NCI-H1105 treated with DMSO at 0.1 percent for 48 hours (cell line): ENCODE results near the gene SLAMF1.
"Not testable (repeated sequence)": the region's sequence is repeated elsewhere in the genome, so short reads cannot be mapped to it uniquely, and the experiment has no call there.

Source experiments
- DNase-seq: peaks from one replicate; lab custom pipeline; 2025; lab: John Stamatoyannopoulos, UW

The SLAMF1 gene

DNA sequence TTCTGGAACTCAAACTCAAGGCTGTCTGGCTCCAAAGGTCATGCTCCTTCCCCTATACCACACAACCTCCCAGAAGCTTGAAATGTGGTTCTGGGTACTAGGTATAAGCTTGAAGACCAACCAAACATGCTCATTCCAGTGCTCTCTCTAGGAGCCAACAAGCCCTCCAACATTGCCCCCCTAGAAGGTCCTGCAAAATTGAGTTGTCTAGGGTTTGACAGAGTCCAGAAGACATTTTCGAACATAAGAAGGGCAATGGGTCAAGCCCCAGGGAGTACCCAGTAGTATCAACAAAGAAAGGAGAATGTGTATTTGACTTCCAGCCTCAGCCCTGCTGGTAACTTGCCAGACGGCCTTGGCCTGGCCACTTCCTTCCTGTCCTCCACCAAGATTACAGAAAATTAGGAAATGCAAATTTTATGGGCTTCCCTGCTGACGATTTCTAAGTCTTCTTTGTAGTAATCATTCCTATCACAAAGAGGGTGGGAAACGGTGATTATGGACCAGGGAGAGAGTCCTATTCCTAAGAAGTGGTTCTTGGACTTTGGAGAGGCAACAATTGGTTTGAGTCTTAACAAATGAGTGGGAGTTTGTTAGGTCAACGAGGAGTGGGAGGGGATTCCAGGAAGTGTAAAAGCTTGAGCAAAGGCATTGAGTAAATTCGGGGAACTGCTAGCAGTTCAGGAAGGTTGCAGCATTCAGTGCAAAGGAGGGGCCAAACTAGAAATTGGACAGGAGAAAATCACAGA is 18.7 kb upstream of the SLAMF1 start:
- no peak for DNase-seq

- no peak for DNase-seq
These were observed 17.8 kb upstream of the SLAMF1 start for GRCh38 chr1:160664573-160665051.

GRCh38 chr1:160662910-160663309 is 16.1 kb upstream of the SLAMF1 start:
- no peak for DNase-seq

DNA sequence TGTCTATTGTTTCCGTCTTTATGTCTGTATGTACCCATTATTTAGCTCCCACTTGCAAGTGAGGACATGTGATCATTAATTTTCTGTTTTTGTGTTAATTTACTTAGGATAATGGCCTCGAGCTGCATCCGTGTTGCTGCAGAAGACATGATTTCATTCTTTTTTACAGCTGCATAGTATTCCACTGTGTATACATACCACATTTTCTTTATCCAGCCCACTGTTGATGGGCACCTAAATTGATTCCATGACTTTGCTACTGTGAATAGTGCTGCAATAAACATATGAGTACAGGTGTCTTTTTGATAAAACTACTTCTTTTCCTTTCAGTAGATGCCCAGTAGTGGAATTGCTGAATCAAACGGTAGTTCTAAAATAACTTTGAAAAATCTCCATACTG is 12.7 kb upstream of the SLAMF1 start:
- no peak for DNase-seq

GRCh38 chr1:160658814-160659193 is 12.0 kb upstream of the SLAMF1 start:
- no peak for DNase-seq

GRCh38 chr1:160658162-160658813 is 11.4 kb upstream of the SLAMF1 start:
- no peak for DNase-seq

DNA sequence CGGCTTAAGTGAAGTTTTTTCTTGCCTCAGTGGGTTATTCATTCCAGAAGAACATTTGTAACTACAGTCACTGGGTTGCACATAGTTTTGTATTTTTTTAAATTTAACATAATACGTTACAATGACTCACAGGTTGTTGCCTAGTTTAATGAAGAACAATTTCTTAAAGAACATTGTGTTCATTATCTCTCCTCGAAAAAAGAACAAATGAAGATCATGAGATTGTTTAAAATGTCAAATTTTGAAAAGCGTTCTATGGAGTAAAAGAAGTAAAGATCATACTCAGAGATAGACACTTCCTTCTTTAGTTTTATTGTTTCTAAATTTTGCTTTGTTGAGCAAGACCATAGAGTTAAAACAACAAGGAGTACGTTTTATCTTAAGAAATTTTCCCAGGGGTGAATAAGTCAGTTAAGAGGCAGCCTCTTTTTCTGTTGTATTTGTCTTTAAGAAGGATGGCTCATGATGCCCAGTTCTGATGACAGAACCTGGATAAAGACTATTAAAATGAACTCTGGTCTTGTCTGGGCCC is 10.5 kb upstream of the SLAMF1 start:
- DNase-seq: no peak

DNA sequence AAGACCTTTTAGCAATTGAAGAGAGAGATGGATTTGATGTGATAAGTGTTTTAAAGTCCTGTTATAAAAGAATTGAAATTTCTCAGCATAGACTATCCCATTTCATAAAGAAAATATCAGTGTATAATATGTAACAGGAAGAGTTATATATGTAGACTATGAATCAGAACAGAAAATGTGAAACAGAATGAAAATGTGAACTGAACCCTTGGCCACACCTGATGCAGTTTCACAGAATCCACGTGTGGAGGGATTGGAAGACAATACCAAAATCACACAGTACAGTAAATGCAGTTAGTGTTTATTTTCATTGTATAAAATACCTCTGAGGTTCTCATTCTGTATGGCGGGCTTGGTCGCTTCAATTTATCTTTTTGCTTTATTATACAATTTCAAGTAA is 9.9 kb upstream of the SLAMF1 start:
- no peak for DNase-seq

DNA sequence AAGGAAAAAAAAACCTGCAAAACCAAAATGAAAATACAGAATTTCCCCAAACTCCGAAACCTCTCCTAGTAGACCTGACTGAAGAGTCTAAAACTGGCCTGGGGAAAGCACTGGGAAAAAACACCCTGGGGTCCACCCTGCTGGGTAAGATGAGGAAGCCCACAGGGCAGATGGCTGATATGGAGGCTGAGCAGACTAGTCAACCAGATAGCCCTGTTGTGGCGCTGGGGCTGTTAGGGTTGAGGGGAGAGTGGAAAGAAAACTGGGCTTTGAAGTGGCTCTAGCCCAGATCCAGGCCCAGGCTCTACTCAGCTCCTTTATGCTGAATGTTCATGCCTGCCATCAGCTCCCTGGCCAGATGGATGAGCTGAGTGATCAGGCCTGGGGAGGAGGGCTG is 6.8 kb upstream of the SLAMF1 start:
- DNase-seq: no peak

GRCh38 chr1:160652924-160653619 is 6.2 kb upstream of the SLAMF1 start:
- no peak for DNase-seq

DNA sequence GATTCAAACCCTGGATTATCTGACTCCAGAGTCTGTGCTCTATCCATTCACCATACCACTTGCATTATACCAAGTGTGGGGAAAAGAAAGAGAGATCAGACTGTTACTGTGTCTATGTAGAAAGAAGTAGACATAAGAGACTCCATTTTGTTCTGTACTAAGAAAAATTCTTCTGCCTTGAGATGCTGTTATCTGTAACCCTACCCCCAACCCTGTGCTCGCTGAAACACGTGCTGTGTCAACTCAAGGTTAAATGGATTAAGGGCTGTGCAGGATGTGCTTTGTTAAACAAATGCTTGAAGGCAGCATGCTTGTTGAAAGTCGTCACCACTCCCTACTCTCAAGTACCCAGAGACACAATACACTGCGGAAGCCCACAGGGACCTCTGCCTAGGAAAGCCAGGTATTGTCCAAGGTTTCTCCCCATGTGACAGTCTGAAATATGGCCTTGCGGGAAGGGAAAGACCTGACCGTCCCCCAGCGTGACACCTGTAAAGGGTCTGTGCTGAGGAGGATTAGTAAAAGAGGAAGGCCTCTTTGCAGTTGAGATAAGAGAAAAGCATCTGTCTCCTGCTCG is 5.3 kb upstream of the SLAMF1 start:
- not testable (repeated sequence) for DNase-seq

- no peak for DNase-seq
These were observed 4.7 kb upstream of the SLAMF1 start for GRCh38 chr1:160651433-160652064.

GRCh38 chr1:160647329-160647720 is 481 bp upstream of the SLAMF1 start:
- DNase-seq: no peak

GRCh38 chr1:160646180-160646579 is 664 bp downstream of the SLAMF1 start:
- DNase-seq: no peak

GRCh38 chr1:160645386-160646130 is 1.3 kb downstream of the SLAMF1 start:
- DNase-seq: no peak

DNA sequence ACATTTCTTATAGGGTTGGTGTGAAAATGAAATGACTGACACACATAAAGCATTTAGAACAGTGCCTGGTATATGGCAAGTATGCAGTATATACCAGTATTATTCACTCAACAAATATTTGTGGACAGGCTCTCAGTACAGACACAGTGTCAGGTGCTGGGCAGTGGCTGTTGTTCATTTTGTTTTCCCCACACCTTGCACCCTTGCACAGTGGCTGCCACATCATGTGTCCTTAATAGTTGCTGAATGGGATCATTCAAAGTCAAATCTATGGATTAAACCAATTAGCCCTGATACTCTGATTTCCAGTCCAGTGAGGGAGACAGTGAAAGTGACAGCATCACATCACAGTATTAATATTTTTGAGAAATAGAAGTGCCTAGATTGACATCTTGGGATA is 2.4 kb downstream of the SLAMF1 start:
- no peak for DNase-seq

GRCh38 chr1:160643138-160643537 is 3.7 kb downstream of the SLAMF1 start:
- no peak for DNase-seq

DNA sequence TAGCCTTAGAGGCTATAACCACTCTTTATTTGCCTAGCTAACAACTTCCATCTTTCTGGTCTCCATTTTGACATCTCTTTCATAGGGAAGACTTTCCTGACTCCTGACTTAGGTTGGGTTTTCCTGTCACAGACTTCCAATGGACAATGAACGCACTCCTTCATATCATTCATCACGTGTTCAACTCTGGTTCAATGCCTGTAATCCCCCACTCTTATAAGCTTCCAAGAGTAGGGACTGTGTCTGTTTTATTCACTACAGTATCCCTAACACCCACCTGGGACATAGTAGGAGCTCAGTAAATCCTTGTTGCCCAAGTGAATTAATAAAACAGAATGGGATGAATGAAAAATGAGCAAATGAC is 4.6 kb downstream of the SLAMF1 start:
- no peak for DNase-seq

DNA sequence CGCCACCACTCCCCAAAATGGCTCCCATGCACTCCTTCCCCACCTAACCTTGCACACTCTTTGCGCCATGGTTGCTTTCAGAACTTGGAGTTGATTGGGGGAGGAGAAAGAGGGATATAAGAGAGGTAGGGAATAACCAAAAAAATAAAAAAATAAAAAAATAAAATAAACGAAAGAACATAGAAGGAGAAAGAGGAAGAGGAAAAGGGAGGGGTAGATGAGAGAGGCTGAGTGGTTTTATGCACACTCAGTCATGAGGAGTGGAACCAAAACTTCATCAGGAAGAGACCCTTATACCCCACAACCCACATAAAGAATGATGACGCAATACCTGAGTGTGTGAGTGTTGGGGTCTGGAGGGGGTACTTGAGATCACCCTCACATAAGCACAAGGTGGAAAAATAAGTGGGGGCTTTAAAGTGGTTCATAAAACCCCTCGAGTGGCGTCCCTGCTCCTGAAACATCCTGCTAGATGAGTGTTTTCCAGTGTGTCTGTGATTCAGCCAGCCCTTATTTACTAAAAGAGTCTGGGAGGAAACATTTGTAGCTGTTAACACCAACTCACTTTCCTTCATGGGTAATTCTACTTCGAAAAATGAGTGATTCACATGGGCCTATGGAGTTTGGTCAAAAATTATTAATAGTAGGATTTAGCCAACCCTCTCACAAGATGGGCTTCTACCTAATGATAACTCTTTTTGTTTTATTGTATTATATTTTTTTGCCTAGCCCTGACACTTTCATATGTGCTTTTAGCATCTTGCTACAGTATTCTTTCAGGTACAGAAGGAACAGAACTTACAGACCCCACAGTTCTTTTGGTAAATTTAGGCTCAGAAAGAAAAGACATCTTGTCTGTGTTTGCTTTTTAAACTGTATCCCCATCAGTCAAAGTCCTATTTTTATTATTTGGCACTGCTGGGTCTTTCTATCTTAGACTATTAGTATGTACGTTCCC is 5.2 kb downstream of the SLAMF1 start:
- no peak for DNase-seq
